GM19468 (cell line): ENCODE measurements around the gene HOXC5.

ENCODE experiments used
- ATAC-seq: cut with Tn5 transposase; IDR thresholded peaks from one replicate; pipeline ENCODE4 v1.9.1; 2021; ENCODE audit warnings: mild to moderate bottlenecking, moderate library complexity, moderate number of reproducible peaks; ENCODE audit not compliant: unreplicated experiment; ENCODE audit errors: extremely low read depth

Gene HOXC5

DNA sequence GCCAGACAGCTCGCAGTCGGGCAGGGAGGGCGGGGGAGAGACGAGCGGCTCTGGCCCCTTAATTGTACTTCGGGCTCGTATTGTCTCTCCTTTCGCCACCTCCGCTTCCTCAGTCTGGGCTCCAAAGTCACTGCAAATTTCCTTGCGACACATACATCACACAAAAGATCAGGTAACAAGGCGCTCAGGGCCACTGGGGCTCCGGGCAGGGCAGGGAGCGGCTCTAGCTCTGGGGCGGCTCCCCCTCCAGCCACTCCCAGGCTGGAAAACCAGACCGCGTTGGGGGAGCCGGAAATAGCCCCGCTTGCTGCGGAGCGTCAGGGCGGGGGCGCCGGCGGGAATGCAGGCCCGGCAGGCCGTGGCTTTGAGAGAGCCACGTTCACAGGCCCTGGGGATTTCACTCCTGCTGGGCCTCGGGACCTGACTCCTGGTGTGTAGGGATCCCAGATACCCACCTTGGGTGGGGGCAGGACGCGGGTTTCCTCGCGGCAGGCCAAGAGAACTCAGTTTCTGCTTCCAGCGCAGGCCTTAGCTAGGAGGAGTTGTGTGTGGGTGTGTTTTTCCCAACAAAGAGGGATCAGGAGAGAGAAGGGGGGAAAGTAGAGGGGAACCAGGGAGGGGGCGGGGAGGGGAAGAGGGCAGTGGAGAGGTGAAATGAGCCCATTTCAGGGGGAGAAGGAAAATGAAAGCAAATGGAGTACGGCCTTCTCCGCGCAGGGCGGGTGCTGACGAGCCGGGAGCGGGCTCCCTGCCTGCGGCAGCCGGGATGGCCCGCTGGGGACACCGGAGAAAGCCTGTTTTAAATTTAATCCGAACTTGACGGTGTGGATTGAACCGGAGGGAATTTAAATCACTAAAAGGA, 37.2 kb upstream of the HOXC5 start:
- ATAC-seq = no peak

DNA sequence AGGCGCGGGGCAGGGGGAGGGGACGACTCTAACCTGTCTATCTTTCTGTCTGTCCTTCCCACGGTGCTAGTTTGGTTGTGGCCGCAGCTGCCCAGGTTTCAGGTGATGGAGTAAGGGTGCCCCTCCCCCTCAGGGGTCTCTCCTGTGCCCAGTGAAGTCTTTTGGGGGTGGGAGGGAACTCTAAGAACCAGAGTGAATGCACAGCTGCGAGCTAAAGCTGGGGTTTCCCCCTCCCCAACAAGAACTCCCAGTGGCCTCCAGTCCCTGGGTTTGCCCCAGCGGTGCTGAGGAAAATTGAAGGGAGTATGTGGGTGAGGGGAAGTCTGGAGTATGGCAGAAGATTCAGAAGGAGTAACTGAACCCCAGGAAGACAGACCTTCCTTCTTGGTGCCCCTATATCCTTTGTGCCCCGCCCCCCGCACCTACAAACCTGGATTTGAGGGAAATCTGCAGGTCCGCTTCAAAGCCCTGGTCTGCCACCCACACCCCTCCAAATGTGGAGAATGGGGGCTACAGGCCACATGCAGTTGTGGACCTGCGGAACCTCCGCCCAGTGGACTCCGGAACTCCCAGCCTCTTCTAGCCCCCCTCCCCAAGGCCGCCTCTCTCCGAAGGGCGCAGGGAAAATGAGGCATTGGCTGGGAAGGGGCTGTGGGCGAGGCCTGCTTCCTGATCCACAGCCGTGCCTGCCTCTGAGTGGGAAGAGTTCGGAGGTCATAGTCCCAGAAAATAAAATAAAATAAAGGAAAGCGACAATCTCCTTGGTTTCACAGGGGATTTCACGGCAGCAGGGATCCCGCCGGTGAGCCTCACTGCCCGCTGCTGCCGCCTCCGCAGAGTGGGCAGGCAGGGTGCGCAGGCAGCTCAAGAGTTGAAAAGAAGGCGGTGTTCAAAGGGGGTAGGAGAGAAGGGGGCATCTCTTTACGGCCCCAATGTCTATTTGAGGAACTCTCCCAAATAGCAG, 36.3 kb upstream of the HOXC5 start:
- no peak for ATAC-seq

DNA sequence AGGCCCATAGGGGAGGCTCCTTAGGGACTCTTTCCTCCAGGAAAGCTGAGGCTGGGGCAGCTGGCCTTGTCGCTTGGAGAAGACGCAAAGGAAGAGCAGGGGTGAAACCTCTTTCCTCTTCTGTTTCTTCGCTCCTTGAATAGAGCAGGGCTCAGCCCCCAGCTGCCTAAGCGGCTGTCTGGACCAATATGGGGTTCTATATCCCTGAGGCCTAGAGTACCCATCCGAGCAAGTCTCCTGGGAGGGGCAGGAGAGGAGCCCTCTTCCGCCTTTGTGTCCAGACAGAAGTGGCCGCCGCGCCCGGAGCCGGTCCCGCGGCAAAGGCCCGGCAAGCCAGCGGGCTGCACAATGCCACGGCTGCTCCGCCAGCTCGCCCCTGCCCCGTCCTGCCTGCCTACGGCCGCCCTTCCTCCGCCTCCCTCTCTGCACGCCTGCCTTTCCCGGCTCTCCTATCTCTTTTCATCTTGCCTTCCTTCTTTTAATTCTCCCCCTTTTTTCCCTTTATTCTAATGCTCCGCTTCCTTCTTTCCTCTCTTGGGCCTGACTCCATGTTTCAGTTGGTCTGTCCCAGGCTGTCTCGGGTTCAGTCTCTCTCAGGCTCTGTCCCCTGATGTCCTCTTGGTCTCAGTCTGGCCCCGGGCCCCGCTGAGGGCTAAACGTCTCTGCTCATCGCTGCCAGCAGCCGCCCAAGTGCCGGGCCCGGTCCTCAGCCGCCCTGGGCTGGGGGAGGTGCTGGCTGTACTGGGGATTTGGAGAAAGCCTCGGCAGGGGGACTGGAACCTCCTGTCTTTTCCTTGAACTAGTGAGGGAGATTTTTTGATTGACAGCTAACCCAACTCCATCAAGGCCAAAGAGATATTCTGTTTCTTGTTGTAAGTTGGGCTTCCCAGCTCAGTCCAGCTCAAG, 35.4 kb upstream of the HOXC5 start:
- no peak for ATAC-seq

DNA sequence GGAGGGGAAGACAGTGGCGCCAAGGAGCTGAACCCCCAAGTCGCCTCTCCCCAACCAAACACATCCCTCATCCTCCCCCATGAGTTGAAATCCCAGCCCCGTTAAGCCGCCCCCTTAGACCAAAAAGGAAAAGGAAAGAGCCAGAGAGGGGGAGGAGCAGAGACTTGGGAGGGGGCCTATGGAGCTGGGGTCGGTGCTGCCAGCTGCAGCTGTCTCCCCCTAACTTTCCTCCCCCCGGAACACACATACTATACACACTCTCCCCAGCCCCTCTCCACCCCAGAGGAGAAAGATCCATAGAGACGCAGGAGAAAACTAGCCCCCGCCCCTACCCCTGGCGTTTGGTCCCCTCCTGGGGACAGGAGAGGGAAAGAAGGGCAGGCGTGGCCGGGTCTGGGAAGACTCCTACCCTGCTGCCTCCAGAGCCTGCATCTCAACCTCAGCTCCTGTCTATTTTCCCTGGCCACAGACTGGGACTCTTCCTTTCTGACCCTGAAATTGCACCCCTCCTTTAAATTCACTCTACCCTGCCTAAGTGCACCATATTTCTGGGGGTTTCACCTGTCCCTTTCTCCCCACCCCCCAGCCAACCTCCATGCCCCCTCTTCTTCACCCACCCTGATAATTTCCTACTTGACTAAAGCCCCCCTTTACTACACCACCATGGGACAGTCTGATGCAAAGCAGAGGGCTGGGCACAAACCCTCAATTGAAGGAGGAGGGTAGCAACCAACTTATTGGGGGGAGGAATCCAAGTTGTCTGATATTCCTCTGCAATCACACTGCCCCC, 34.5 kb upstream of the HOXC5 start:
- no peak for ATAC-seq

DNA sequence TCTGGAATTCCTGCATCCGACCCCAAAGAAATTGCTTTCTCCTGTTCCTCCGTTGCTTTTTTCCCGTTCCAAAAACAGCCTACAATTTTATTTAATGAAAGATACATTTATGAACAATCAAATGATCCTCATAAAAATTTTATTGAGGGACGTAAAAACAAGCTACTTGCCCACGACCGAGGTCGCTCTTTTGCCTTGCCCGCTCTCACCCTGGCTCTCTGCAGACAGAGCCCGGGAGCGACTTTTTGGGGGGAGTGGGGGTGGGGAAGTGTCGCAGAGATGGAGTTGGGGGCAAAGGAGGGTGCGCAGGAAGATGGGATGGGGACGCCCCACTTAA, 34.0 kb upstream of the HOXC5 start:
- ATAC-seq = no peak

DNA sequence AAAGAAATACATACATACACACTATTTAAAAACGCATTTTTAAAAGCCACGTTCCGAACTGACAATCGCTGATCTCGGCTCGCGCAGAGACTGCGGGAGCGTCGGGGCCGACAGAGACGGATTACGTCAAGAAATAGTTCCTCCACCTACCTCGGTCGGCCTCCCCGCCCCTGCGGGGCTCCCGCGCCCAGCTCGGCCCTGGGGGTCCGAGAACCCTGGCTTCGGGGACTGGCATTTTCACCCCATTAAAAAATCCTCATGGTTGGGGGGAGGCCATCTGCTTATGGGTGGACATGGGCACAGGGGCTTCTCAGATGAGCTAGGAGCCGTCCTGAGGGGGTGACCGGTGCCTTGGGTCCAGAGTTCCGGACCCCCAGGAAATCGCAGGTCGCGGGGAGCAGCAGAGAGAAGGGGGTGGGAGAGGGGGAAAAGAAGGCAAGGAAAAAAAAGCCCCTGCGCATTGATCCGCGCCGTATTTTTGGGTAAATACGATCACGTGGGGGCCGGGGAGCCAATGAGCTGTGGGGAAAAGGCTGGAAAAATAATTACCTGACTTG, 33.2 kb upstream of the HOXC5 start:
- no peak for ATAC-seq

DNA sequence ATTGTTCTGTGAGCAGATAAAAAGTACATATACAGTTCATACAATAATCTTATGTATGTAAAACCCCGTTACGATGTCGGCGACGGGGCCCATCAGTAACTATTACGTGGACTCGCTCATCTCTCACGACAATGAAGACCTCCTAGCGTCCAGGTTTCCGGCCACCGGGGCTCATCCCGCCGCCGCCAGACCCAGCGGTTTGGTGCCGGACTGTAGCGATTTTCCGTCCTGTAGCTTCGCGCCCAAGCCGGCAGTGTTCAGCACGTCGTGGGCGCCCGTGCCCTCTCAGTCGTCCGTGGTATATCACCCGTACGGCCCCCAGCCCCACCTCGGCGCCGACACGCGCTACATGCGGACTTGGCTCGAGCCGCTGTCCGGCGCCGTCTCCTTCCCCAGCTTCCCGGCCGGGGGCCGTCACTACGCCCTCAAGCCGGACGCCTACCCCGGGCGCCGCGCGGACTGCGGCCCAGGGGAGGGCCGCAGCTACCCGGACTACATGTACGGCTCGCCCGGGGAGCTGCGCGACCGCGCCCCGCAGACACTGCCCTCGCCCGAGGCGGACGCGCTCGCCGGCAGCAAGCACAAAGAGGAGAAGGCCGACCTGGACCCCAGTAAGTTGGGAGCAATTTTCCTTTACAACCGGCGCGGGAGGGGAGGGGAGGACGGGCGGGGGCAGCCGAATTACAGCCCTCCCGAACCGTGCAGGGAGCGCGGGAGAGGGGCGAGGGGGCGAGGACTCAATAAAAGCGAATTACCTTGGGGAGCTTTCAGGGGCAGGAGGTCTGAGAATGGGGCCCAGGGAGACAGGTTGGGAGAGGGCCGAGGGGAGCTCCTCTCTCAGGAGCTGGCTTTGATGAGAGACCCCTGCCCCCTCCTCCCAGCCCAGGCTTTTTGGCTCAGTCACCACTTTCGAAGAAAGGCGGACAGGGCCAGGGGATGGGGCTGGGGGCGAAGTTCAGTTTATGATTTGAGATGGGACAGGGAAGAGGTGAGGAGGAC, 32.4 kb upstream of the HOXC5 start, which contains the start of gene HOXC9:
HOXC9 (plus strand) TSS at position 46 of the 999 bp plus-strand sequence; CDS start at position 74, 28 bp downstream.
- no peak for ATAC-seq

DNA sequence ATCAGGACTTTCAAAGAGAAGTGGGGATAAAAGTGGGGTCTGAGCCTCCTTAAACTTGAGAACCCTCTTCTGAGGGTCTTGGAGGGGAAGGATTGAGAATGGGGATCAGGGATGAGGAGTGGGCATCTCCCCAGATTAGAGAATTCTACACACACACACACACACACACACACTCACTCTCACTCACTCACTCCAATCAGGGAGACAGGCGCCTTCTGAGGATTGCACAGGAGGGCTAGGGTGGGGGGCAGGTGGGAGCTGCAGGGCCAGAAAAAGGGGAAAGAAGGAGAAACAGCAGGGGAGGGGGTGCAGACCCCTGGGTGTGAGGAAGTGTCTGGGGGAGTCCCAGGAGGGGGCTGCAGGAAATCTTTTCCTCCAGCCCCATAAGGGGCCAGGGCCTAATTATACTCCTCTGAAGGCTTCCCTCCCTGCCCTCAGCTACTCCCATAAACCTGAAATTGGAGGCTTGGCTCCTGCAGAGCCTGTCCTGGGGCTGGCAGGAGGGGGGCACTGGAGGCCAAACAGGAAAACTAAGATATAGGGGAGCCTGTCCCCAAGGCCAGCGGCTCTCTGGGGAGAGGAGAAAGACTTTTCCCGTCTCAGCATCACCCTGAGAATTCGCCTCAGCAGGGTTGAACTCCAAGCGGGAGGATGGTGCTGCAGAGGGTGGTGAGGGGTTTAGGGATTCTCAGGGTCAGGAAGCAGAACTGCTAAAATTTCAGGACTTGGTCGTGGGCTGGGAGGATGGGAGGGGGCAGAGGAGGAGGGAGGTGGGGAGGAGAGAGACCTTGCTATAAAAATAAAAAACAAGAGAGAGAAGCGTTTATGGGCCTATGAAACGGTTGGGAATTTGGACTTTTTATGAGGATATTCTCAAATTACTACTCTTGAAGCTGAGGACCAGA, 31.3 kb upstream of the HOXC5 start:
- ATAC-seq = no peak

DNA sequence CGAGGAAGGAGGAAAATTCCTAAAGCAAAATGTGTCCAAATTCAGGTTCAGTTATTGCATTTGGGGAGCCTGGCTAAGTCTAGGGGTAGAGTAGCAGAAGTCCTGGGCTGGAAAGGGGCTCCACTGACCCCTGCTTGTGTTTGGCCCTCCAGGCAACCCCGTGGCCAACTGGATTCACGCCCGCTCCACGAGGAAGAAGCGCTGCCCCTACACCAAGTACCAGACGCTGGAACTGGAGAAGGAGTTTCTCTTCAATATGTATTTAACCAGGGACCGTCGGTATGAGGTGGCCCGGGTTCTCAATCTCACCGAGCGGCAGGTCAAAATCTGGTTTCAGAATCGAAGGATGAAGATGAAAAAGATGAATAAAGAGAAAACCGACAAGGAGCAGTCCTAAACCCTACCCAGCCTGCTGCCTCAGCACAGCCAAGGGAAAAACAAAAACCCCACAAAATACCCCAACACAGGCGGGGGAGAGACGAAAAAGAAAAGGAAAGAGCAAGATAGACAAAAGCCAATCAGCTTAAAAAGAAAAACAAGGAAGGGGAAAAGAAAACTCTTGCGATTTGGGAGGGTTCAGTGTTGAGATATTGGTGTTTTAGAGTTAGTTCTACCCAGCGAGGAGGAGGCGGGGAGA, 30.5 kb upstream of the HOXC5 start:
- ATAC-seq = no peak

DNA sequence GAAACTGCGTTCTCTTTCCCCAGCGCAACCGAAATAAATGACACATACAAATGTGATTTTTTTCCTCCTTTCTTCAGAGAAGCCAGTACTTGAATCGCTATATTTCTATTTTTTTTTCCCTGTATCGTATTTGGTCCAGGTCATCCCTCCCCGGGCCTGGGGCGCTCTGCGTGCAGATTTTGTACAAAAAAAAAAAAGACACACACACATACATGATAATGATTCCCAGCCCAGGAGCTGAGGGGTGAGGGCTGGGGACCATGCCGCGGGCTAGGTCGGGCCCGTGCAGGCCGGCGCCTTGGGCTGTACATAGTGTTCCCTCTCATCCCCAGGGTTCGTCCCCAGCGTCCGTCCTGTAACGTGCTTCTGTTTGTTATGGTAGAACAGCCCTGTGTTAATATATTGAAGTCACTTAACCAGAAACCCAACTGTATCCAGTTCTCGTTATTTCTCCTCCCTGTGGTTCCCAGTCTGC, 29.9 kb upstream of the HOXC5 start:
- no peak for ATAC-seq

DNA sequence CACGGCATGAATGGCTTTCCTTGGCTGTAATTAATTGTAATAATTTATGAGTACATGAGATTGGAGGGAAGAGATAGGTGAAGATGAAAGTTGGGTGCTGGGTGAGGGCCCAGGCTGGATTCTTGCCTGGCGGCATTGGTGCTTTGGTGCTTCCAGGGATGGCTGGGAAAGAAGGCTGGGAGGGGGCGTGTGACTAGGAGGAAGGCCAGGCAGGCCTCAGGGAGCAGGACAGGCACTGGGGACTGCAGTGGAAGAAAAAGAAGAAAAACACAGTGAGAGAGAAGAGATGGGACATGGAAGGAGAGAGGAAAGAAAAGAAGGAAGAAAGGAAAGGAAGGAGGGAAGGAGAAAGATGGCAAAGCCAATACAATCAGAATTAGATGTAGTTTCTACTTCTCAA, 29.2 kb upstream of the HOXC5 start:
- ATAC-seq = no peak

DNA sequence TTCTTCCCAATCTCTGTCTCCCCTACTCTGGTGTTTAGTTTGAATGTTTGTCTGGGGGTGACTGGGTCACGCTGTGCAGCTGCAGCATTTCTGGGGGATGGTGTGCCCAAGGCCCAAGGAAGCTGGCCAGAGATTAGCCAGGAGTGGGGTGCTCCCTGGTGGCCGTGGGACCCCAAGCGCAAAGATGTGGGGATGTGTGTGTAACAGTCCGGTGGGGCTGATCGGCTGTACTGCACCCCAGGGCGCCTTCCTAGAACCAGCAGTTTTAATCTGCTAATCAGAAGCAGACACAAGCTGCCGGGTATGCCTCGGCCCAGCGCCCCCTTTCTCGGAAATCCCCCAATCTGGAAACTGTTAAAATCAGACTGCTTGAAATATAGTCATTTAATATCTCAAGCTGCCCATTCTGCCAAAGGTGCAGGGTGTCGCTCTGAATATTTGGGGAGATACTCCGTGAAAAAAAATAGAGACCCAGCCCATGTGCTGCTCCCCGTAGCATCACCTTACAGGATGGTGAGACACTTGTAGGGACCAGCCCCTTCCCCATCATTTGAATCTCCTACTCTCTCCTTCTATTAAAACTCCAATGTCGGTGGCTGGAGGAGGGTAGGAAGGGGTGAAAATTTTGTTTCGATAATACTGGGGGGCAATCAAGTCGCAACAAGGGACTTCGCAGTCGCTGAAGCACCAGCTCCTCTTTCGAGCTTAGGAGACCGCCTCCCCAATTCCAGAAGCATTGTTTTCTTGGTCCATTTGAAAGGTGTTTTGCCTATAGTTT, 28.6 kb upstream of the HOXC5 start:
- no peak for ATAC-seq

DNA sequence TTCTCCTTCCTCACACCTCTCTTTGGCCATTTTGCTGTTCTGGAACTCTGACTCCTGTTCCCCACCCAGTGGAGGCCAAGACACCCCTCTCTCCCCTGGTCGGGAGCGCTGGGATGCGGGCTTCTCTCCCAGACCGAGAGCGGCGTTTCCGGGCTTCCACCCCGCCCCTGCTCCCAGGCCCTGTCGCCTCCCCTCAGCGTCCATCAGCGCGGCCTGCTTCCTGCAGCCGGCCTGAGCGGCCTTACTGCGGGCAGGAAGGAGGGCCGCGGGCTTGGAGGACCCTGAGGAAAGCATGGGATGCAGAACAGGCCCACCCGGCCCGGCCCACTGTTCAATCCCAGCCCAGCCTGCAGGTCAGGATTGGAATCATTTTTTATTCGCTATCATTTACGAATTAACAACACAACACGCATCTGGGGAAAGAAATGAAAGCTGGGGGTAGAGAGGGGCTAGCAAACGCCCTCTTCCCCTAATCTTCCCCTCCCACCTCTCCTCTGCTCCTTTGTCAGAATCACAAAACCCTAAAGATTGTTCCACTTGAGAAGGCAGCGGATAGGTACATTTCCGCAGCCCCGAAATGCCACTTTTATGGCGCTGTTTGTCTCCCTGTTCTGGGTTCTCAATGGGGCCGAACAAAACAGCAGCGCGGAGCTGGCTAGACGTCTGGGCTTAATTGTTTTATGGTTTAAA, 27.9 kb upstream of the HOXC5 start:
- ATAC-seq = no peak

DNA sequence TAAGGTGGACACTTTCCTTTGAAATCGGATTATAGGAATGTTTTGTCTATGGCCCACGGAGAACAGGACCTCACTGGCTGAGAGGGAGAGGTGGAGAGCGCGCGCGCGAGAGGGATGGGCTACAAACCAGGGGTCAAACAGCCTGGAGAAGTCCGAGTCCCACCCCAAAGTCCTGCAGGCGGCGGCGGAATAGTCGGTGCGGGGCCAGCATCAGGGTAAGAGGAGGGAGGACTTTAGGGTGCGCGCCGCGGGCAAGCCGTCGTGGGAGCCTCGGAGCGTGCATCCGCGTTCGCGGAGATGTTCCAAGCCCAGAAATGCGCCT, 27.4 kb upstream of the HOXC5 start:
- ATAC-seq = no peak
